GM12864 (cell line): Measurements from ENCODE around the gene RAB40B.

ENCODE experiments used
- DNase-seq: peaks from one replicate; pipeline ENCODE4 v3.0.0-alpha.2; 2011; ENCODE audit warnings: low read depth
- H3K4me3 ChIP-seq: 2 replicates; pipeline ENCODE4 v1.5.1; 2011; ENCODE audit warnings: mild to moderate bottlenecking, low read depth, low read length, control low read depth
- CTCF ChIP-seq: IDR thresholded peaks from 2 replicates; pipeline ENCODE4 v1.5.1; 2011; ENCODE audit warnings: low read depth, mild to moderate bottlenecking, moderate library complexity, low read length, control low read depth, inconsistent platforms; ENCODE audit errors: missing control alignments

Gene RAB40B

GRCh38 chr17:82636626-82637598 is 61.6 kb downstream of the RAB40B start:
- no peak overlapping the region for H3K4me3 ChIP-seq
- TF ChIP-seq CTCF: no peak
- no peak for DNase-seq

GRCh38 chr17:82633343-82633742 is 65.2 kb downstream of the RAB40B start:
- no peak for DNase-seq
- no peak for TF ChIP-seq CTCF

GRCh38 chr17:82632451-82632850 is 66.0 kb downstream of the RAB40B start:
- H3K4me3 ChIP-seq: no peak overlapping the region
- TF ChIP-seq CTCF: no peak
- DNase-seq: peak; percentile 54

More at GRCh38 chr17:82633343-82633742, 65.2 kb downstream of the RAB40B start:
- no peak overlapping the region for H3K4me3 ChIP-seq

- no peak for TF ChIP-seq CTCF
- DNase-seq: no peak
Measured at GRCh38 chr17:82631544-82631943, 67.0 kb downstream of the RAB40B start.

GRCh38 chr17:82630212-82630611 is 68.3 kb downstream of the RAB40B start:
- TF ChIP-seq CTCF: no peak
- no peak for DNase-seq
- H3K4me3 ChIP-seq: no peak overlapping the region

More at GRCh38 chr17:82631544-82631943, 67.0 kb downstream of the RAB40B start:
- no peak overlapping the region for H3K4me3 ChIP-seq

- no peak overlapping the region for H3K4me3 ChIP-seq
- DNase-seq: no peak
- no peak for TF ChIP-seq CTCF
Measured at GRCh38 chr17:82629748-82630147, 68.8 kb downstream of the RAB40B start.

- no peak overlapping the region for H3K4me3 ChIP-seq
- no peak for TF ChIP-seq CTCF
- no peak for DNase-seq
Measured at GRCh38 chr17:82627405-82627804, 71.1 kb downstream of the RAB40B start.
